Esophagus squamous epithelium (tissue), 4 donors: ENCODE data around the gene CDCA7L.

Experiments
- POLR2A ChIP-seq, 4 donors: fragments of 450-650 bp; IDR thresholded peaks; one replicate each; pipeline ENCODE4 v1.6.1; 2017; ENCODE audit warnings: antibody characterized with exemption in 4 of 4, mild to moderate bottlenecking in 4 of 4, moderate library complexity in 3 of 4
- TF ChIP-seq, protein P1 (sequence below), 6 experiments: fragments of 450-650 bp in 4 of 6; fragments of 200-600 bp in 2 of 6; sonication (generic) in 2 of 6; IDR thresholded peaks; one replicate each; pipeline ENCODE4 v1.5.1; 2016 to 2019; ENCODE audit warnings: antibody characterized with exemption in 6 of 6, mild to moderate bottlenecking in 4 of 6, moderate library complexity in 4 of 6

DNA sequence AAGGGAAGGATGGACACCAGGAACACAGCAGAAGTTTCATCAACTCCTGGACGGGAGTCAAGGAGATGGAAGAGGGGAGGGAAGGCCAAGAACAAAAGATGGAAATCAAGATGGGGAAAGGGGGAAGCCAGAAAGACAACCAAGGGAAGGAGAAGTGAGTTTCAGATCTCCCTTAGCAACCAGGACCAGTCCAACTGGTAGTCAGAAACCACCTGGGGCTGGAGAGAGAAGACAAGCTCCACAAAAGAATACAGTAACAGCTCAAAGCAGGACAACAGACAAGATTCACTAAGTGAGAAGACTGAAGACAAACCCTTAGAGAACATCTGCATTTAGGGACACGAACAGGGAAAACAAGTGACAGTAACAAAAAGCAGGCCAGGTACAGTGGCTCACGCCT, 30.6 kb downstream of the CDCA7L start:
- TF ChIP-seq POLR2A (IDR thresholded peaks at IDR 0.05): no peak
- TF ChIP-seq, protein P1, sequence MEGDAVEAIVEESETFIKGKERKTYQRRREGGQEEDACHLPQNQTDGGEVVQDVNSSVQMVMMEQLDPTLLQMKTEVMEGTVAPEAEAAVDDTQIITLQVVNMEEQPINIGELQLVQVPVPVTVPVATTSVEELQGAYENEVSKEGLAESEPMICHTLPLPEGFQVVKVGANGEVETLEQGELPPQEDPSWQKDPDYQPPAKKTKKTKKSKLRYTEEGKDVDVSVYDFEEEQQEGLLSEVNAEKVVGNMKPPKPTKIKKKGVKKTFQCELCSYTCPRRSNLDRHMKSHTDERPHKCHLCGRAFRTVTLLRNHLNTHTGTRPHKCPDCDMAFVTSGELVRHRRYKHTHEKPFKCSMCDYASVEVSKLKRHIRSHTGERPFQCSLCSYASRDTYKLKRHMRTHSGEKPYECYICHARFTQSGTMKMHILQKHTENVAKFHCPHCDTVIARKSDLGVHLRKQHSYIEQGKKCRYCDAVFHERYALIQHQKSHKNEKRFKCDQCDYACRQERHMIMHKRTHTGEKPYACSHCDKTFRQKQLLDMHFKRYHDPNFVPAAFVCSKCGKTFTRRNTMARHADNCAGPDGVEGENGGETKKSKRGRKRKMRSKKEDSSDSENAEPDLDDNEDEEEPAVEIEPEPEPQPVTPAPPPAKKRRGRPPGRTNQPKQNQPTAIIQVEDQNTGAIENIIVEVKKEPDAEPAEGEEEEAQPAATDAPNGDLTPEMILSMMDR (IDR thresholded peaks at IDR 0.05): no peak
